Measurements from ENCODE around the gene SYNC. TPM values are rescaled to one million over a fixed set of nuclear protein-coding genes. Genes with fewer than 3 reads are reported as not detected.

SYNC gene
- total RNA-seq, 1 donor: 139 TPM

GRCh38 chr1:32696041-32696440 is 6.5 kb downstream of the SYNC start:
- Histone ChIP-seq H3K36me3 (ENCODE audit: insufficient read depth, low read length) (peaks cover 50% of the 10 kb centered on the region), H3K27me3 (ENCODE audit: insufficient read depth, low read length) (no peaks in the 10 kb centered on the region), H4K20me1 (ENCODE audit: insufficient read depth, low read length) (peaks cover 44% of the 10 kb centered on the region), H3K4me3 (ENCODE audit: insufficient read depth, low read length) (no peak overlapping the region), H2AFZ (ENCODE audit: low read length) (no peak overlapping the region), H3K4me1 (ENCODE audit: insufficient read depth, low read length) (peaks cover 36% of the 10 kb centered on the region), H3K9me3 (ENCODE audit: low read depth, low read length) (no peaks in the 10 kb centered on the region), H3K4me2 (ENCODE audit: insufficient read depth, low read length) (no peak overlapping the region), H3K27ac (ENCODE audit: low read depth, low read length) (peak overlapping the region; percentile 6), H3K79me2 (ENCODE audit: insufficient read depth, low read length) (peaks cover 92% of the 10 kb centered on the region)
- peak; percentile 56 for DNase-seq (ENCODE audit: insufficient read length, low spot score, missing footprints)
- no peak for TF ChIP-seq CTCF (IDR thresholded peaks at IDR 0.05; ENCODE audit: extremely low read depth, low read depth, low read length)

GRCh38 chr1:32695098-32695904 is 7.3 kb downstream of the SYNC start:
- Histone ChIP-seq H3K4me3 (ENCODE audit: insufficient read depth, low read length) (no peak overlapping the region), H3K79me2 (ENCODE audit: insufficient read depth, low read length) (peaks cover 92% of the 10 kb centered on the region), H4K20me1 (ENCODE audit: insufficient read depth, low read length) (peaks cover 41% of the 10 kb centered on the region), H3K27ac (ENCODE audit: low read depth, low read length) (peak overlapping the region; percentile 6), H3K36me3 (ENCODE audit: insufficient read depth, low read length) (peaks cover 50% of the 10 kb centered on the region), H3K27me3 (ENCODE audit: insufficient read depth, low read length) (no peaks in the 10 kb centered on the region), H3K4me1 (ENCODE audit: insufficient read depth, low read length) (peaks cover 30% of the 10 kb centered on the region), H2AFZ (ENCODE audit: low read length) (no peak overlapping the region), H3K9me3 (ENCODE audit: low read depth, low read length) (no peaks in the 10 kb centered on the region), H3K4me2 (ENCODE audit: insufficient read depth, low read length) (peak overlapping the region; percentile 28)
- TF ChIP-seq CTCF (IDR thresholded peaks at IDR 0.05; ENCODE audit: extremely low read depth, low read depth, low read length): no peak
- DNase-seq (ENCODE audit: insufficient read length, low spot score, missing footprints): peak; percentile 84

GRCh38 chr1:32693455-32694174 is 9.0 kb downstream of the SYNC start:
- Histone ChIP-seq H3K4me3 (ENCODE audit: insufficient read depth, low read length) (no peak overlapping the region), H4K20me1 (ENCODE audit: insufficient read depth, low read length) (peaks cover 32% of the 10 kb centered on the region), H3K4me1 (ENCODE audit: insufficient read depth, low read length) (peaks cover 26% of the 10 kb centered on the region), H3K79me2 (ENCODE audit: insufficient read depth, low read length) (peaks cover 89% of the 10 kb centered on the region), H3K4me2 (ENCODE audit: insufficient read depth, low read length) (peak overlapping the region; percentile 9), H3K9me3 (ENCODE audit: low read depth, low read length) (no peaks in the 10 kb centered on the region), H3K27ac (ENCODE audit: low read depth, low read length) (peak overlapping the region; percentile 12), H2AFZ (ENCODE audit: low read length) (no peak overlapping the region), H3K36me3 (ENCODE audit: insufficient read depth, low read length) (peaks cover 58% of the 10 kb centered on the region), H3K27me3 (ENCODE audit: insufficient read depth, low read length) (no peaks in the 10 kb centered on the region)
- DNase-seq (ENCODE audit: insufficient read length, low spot score, missing footprints): no peak
- TF ChIP-seq CTCF (IDR thresholded peaks at IDR 0.05; ENCODE audit: extremely low read depth, low read depth, low read length): no peak

- Histone ChIP-seq H3K36me3 (ENCODE audit: insufficient read depth, low read length) (peaks cover 65% of the 10 kb centered on the region), H3K79me2 (ENCODE audit: insufficient read depth, low read length) (peaks cover 59% of the 10 kb centered on the region)
- TF ChIP-seq CTCF (IDR thresholded peaks at IDR 0.05; ENCODE audit: extremely low read depth, low read depth, low read length): no peak
These were observed 16.2 kb downstream of the SYNC start for GRCh38 chr1:32686387-32686786.

More at GRCh38 chr1:32686387-32686786, 16.2 kb downstream of the SYNC start:
- Histone ChIP-seq H4K20me1 (ENCODE audit: insufficient read depth, low read length) (peaks cover 31% of the 10 kb centered on the region), H3K4me3 (ENCODE audit: insufficient read depth, low read length) (no peak overlapping the region), H3K9me3 (ENCODE audit: low read depth, low read length) (no peaks in the 10 kb centered on the region), H3K27ac (ENCODE audit: low read depth, low read length) (peak overlapping the region; percentile 11), H3K4me1 (ENCODE audit: insufficient read depth, low read length) (peaks cover 2% of the 10 kb centered on the region), H3K4me2 (ENCODE audit: insufficient read depth, low read length) (no peak overlapping the region), H3K27me3 (ENCODE audit: insufficient read depth, low read length) (no peaks in the 10 kb centered on the region), H2AFZ (ENCODE audit: low read length) (no peak overlapping the region)
- DNase-seq (ENCODE audit: insufficient read length, low spot score, missing footprints): no peak

Data from osteoblast (primary cell).